K562 treated with DMSO at 1 percent for 4 hours (cell line): ENCODE results near the gene RS1. TPM values are rescaled to one million over a fixed set of nuclear protein-coding genes. Genes with fewer than 3 reads are reported as not detected.

Experiments
- total RNA-seq: library from RNA; unstranded; fragments of 300-600 nt; gene quantifications from 2 replicates; pipeline ENCODE4 v1.2.3, GENCODE V29; 2022; ENCODE audit not compliant: insufficient read depth

Gene RS1
- total RNA-seq = not detected in 2 replicates

GRCh38 chrX:18672008-18672407 lies at the start of gene RS1:
RS1 (minus strand) TSS chrX:18672108; CDS start chrX:18672068, 40 bp downstream.

GRCh38 chrX:18707426-18708049 lies 35.6 kb upstream of the RS1 start, which contains the start of gene PPEF1:
PPEF1 (plus strand) TSS chrX:18707645; CDS start chrX:18707781, 136 bp downstream.

Other genes with a start within 250 kb of the RS1 start
- gene CDKL5, start 246.5 kb downstream of the RS1 start, total RNA-seq = 0.18 TPM in 1 of 2 replicates, not detected in the other
- not detected in 2 replicates for gene PPEF1, start 35.5 kb upstream of the RS1 start, total RNA-seq